ENCODE data around the gene OR2L3. TPM values are rescaled to one million over a fixed set of nuclear protein-coding genes. Genes with fewer than 3 reads are reported as not detected.

OR2L3 gene
- total RNA-seq, result not detected
- long read RNA-seq, result 0 reads

GRCh38 chr1:248046536-248046935 lies at the start of gene OR2L3:
Gene OR2L3, plus strand, starts transcription at chr1:248046836. Its CDS starts 13,846 bp downstream, at chr1:248060682.
- TF ChIP-seq POLR2A (IDR thresholded peaks at IDR 0.05) (no peak), CTCF (IDR thresholded peaks at IDR 0.05) (no peak)
- ATAC-seq (no peak), DNase-seq (no peak)
- intact Hi-C loops (cut with DNase I), result no loop called here
- no peaks in the 10 kb centered on the region for H3K36me3 ChIP-seq
- H3K9me3 ChIP-seq, result no peaks in the 10 kb centered on the region
- 48% methylated on average over 2 of the region's 2 CpGs for WGBS (ENCODE audit: insufficient coverage, low coverage, low lambda C conversion rate, missing lambda C conversion rate)
- no peaks in the 10 kb centered on the region for H3K27me3 ChIP-seq
- no peak within 1 kb of the TSS for H3K4me3 ChIP-seq
- no peak within 1 kb of the TSS for H3K27ac ChIP-seq
- no peaks in the 10 kb centered on the region for H3K4me1 ChIP-seq

- Histone ChIP-seq H3K27ac (no peak overlapping the region), H3K36me3 (no peaks in the 10 kb centered on the region), H3K4me1 (no peaks in the 10 kb centered on the region), H3K27me3 (no peaks in the 10 kb centered on the region), H3K4me3 (no peak overlapping the region), H3K9me3 (no peaks in the 10 kb centered on the region)
- intact Hi-C loops (cut with DNase I), result no loop called here
- no peak for TF ChIP-seq CTCF (IDR thresholded peaks at IDR 0.05)
- no peak for TF ChIP-seq POLR2A (IDR thresholded peaks at IDR 0.05)
- ATAC-seq (no peak), DNase-seq (no peak)
- 41% methylated on average over 2 of the region's 2 CpGs for WGBS (ENCODE audit: insufficient coverage, low coverage, low lambda C conversion rate, missing lambda C conversion rate)
Measured at GRCh38 chr1:247998811-247999210, 47.8 kb upstream of the OR2L3 start.

- Histone ChIP-seq H3K27me3 (no peaks in the 10 kb centered on the region), H3K36me3 (no peaks in the 10 kb centered on the region), H3K4me3 (no peak overlapping the region), H3K4me1 (no peaks in the 10 kb centered on the region), H3K27ac (no peak overlapping the region), H3K9me3 (no peaks in the 10 kb centered on the region)
- ATAC-seq (no peak), DNase-seq (no peak)
- intact Hi-C loops (cut with DNase I), result no loop called here
- no peak for TF ChIP-seq CTCF (IDR thresholded peaks at IDR 0.05)
- no peak for TF ChIP-seq POLR2A (IDR thresholded peaks at IDR 0.05)
- 68% methylated on average over 1 of the region's 1 CpG for WGBS (ENCODE audit: insufficient coverage, low coverage, low lambda C conversion rate, missing lambda C conversion rate)
Measured at GRCh38 chr1:248000169-248000568, 46.5 kb upstream of the OR2L3 start.

- intact Hi-C loops (cut with DNase I), result no loop called here
- DNase-seq (no peak), ATAC-seq (no peak)
- no peaks in the 10 kb centered on the region for H3K9me3 ChIP-seq
- 14% methylated on average over 1 of the region's 1 CpG for WGBS (ENCODE audit: insufficient coverage, low coverage, low lambda C conversion rate, missing lambda C conversion rate)
- no peaks in the 10 kb centered on the region for H3K36me3 ChIP-seq
- no peak overlapping the region for H3K4me3 ChIP-seq
- H3K27me3 ChIP-seq, result no peaks in the 10 kb centered on the region
- no peaks in the 10 kb centered on the region for H3K4me1 ChIP-seq
- TF ChIP-seq POLR2A (IDR thresholded peaks at IDR 0.05) (no peak), CTCF (IDR thresholded peaks at IDR 0.05) (no peak)
- no peak overlapping the region for H3K27ac ChIP-seq
Measured at GRCh38 chr1:248007778-248008177, 38.9 kb upstream of the OR2L3 start.

GRCh38 chr1:248009681-248010080 lies 37.0 kb upstream of the OR2L3 start:
- DNase-seq (no peak), ATAC-seq (no peak)
- no peaks in the 10 kb centered on the region for H3K9me3 ChIP-seq
- no peak overlapping the region for H3K27ac ChIP-seq
- no peaks in the 10 kb centered on the region for H3K4me1 ChIP-seq
- H3K4me3 ChIP-seq, result no peak overlapping the region
- WGBS (ENCODE audit: insufficient coverage, low coverage, low lambda C conversion rate, missing lambda C conversion rate), result 66% methylated on average over 3 of the region's 3 CpGs
- no peaks in the 10 kb centered on the region for H3K27me3 ChIP-seq
- intact Hi-C loops (cut with DNase I), result no loop called here
- H3K36me3 ChIP-seq, result no peaks in the 10 kb centered on the region
- TF ChIP-seq POLR2A (IDR thresholded peaks at IDR 0.05), result no peak
- TF ChIP-seq CTCF (IDR thresholded peaks at IDR 0.05), result no peak
